Activated CD4-positive, alpha-beta T cell treated with anti-CD3 and anti-CD28 coated beads, Interleukin-2, amount 50 U/mL, for 24 hours (primary cell): ENCODE results near the gene PDE7B.

Experiments used
- DNase-seq, 2 donors: peaks; one replicate each; pipeline ENCODE4 v3.0.0-alpha.2; 2020; ENCODE audit warnings: low read depth in 1 of 2, low spot score in 1 of 2

PDE7B gene

DNA sequence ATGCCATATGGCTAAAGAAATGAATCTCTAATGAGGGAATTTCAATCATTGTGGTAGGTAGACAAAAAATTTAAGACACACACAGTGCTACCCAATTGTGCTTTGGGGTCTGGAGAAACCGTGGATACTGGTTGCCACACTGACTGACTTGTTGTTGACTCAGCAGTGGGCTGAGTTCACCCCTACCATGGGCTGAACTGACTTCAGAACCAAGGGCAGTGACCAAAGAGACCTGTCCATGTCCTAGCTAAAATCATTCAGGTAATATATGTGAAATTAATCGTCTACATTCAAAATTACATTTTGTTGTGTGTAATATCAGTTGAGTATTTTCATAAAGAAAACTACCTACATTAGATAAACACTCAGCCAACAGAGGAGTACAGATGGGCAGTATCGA is 131.6 kb downstream of the PDE7B start:
- no peak for DNase-seq

DNA sequence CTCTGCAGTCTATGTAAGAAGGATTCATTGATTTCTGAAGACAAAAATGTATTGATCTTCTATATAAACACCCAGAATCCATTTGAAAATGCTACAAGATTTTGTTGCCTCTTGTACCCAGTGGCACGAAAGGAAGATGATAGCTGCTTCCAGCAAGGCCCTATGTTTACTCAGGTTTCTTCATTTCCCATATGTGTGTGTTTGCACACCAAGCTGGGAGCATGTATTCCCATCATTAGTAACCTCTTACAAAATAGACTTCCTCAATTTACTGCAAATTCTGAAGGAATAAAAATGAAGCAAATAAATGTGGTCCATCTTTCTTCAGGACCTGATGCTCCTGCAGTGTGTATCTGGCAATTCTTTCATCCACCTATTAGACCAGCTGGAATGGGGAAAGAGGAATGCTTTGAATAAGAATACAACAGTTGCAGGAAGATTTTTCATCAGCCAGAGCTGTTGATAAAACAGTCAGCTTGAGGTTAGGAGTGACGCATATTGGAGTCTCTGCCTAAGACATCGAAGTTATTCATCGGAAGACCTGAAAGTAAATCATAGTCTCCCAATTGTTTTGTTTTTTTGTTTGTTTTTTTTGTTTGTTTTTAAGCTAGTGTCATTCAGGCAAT is 132.3 kb downstream of the PDE7B start:
- DNase-seq = no peak

GRCh38 chr6:135985471-135985870 is 134.0 kb downstream of the PDE7B start:
- no peak for DNase-seq

DNA sequence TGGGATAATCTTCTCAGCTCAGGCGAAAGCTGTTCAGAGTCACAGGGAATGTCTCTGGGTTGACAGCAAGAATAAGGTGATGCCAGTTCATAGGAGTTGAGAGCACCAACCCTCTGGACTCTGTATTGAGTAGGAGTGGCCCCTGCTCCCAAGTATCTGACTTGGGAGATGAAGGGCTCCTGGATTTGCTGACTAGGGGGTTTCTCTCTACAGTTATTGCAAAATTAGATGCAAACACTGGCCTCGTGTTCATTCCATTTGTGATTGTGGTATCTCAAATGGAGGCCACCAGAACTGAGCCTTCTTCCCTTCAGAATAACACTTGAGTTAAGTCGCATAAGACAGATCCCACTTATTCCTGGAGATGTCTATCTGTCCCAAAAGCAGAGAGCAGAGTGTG is 135.7 kb downstream of the PDE7B start:
- no peak for DNase-seq

DNA sequence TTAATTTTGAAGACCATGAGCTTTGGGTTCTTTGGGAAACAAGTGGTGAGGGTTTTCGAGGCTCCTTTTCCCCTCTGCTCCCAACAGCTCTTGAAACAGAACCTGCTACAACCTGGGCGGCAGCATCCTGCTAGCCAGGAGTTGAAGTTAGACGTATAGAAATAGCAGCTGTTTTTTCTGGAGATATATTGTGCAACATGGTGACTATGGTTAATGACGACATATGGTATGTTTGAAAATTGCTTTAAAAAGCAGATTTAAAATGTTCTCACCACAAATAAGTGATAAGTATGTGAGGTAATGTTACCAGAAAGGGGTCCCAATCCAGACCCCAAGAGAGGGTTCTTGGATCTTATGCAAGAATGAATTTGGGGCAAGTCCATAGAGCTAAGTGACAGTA is 138.9 kb downstream of the PDE7B start:
- no peak for DNase-seq

- DNase-seq = no peak
Measured at GRCh38 chr6:135990855-135991464, 139.5 kb downstream of the PDE7B start.

DNA sequence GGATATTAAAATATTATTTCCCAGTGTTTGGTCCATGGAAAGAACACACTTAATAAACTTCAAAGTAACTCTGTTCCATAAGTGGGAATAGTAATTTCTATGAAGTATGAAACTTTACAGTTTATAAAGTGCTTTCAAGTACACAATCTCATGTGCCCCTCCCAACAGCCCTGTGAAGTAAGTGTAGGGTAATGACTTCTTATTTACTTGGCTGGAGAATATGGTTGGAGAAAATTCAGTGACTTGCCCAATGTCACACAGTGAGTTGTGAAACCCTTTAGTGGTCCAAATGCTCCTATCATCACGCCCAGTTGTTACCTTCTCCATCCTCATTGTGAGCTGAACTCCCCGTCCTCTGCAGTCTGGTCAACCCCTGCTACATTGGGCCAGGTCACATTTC is 141.2 kb downstream of the PDE7B start:
- DNase-seq = no peak

DNA sequence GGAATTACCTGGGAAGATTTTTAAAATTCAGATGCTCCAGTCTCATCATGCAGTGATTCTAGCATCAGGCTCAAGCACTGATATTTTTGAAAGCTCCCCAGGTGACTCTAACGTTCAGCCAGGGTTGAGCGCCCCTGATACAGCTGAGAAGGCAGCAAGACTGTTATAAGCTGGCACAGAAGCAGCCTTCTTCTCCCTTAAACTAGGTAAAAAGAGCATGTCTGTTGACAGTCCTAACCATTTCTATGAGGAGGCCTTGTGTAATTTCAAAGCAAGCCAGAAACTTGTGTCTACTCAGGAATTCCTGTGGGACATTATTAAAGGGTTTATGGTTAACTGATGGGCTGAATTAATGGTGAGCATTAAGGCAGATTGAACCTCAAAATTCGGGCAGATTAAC is 141.9 kb downstream of the PDE7B start:
- no peak for DNase-seq

DNA sequence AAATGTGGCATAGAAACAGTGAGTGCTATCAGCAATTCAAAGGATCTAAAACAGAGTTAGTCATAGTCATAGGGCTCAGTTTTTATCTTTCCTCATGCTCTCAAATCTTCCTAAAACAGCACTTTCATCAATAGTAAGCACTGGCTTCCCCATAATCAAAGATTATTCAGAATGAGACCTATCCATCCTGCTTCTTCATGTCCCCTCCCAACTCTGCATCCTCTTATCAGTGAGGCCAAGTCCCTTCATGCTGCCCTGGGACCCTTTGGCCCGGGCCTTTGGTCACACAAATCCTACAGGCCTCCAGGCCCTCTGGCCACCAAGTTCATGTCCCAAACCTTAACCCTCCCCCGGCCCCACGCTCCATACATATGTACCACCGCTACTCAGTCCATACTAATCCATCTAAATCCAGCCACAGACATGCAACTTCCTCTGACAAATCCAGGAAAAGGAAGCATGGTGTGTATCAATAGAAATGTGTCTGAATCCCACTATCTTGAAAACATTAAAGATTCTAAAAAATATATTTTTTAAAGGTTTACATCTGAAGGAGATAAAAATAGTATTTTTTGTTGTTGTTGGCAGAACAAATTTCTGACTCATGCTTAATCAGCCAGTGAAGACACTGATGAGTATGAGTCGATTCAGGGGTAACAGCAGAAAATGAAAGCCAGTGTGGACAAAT is 143.5 kb downstream of the PDE7B start:
- DNase-seq = no peak

DNA sequence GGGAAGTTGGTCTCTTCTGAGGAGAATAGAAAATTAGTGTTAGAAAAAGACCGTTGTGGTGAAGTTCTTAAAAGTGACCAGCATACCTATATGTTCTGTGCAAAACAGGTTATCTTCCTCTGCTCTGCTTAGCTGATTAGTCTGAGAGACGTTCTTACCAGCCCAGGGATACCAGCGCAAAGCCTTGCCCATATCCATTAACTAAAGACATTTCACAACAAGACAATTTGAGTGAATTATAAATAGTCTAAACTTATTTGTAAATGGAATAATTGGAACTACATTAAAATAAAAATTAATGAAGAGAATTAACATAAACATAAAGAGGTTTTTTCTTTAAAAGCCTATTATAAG is 144.0 kb downstream of the PDE7B start:
- DNase-seq = no peak

DNA sequence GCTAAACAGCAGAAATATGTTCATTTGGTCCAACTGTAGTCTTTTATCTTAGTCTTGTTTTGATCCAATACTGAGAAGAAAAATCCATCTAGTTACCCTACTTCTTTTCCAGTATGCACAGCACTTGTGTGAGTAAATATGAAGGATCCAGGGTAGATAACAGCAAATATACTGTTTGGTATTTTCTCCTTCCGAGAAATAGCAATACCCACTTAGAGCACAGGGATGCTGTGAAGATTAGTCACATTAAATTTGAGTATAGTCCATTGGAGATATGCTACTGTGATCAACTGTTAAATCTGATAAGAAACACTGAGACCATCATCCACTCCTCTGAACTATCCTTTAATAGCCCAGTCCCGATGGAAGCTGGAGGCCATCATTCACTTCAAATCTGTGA is 145.2 kb downstream of the PDE7B start:
- DNase-seq = no peak

- no peak for DNase-seq
Measured at GRCh38 chr6:135999393-135999792, 147.9 kb downstream of the PDE7B start.

DNA sequence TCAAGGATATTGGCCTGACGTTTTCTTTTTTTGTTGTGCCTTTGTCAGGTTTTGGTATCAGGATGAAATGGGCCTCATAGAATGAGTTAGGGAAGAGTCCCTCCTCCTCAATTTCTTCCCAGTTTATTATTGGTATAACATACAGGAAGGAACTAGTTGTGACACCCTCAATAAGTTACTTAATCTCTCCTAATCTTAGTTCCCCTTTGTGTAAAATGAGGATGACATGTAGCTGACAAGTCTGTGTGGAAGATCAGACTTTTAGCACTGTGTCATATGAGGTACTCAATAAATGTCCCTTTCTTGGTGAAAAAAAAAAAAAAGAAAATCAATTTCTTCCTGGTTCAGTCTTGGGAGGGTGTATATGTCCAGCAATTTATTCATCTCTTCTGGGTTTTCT is 155.8 kb downstream of the PDE7B start:
- DNase-seq = no peak

GRCh38 chr6:136011475-136011874 is 160.0 kb downstream of the PDE7B start:
- DNase-seq = no peak

- no peak for DNase-seq
Measured at GRCh38 chr6:136012198-136012887, 160.8 kb downstream of the PDE7B start.

GRCh38 chr6:136012943-136013342 is 161.4 kb downstream of the PDE7B start:
- DNase-seq = no peak

- no peak for DNase-seq
Measured at GRCh38 chr6:136014454-136015437, 163.2 kb downstream of the PDE7B start.

GRCh38 chr6:136015531-136015930 is 164.0 kb downstream of the PDE7B start:
- DNase-seq = no peak

DNA sequence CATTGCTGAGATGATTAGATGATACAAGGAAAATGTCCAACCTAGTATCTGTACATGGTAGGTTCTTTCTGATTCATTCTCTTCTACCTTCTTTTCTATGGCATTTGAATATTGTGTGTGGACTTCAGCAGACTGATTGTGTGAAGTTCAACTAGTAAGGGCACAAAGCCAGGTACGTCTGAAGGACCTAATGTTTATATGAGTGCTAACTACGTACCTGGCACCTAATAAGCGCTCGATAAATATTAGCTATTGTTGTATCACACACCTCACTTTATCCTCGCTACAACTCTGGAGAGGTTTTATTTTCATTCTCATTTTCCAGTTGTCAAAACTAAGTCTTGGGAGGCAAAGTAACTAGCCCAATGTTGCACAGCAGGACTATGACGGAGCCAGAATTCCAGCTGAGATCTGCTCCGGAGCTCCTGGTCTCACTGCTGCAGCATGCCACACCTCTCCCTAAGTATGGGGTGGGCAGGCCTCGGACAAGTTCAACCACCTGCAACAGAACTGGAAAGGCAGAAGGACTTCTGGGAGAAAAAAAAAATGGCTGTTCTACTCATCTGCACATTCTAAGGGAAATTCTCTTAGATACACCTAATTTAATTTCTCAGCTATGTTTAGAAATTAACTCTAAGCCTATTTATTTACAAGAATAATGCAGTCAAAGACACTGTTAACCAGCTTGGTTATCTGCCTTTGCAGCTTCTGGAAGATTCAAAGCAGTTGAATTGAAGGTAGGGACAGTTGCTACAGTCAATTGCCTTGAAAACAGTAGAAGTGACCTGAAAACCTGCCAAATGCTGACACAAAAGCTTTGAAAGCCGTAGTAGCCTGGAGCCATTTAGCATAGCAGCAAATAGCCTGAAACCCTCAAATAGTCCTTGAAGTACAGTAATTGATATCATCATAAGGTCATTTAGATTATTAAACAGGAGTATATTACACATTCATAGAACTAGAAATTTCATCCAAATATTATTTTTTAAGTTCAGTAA is 165.0 kb downstream of the PDE7B start:
- no peak for DNase-seq

GRCh38 chr6:136020691-136021090 is 169.2 kb downstream of the PDE7B start:
- no peak for DNase-seq
